GM12878 (cell line): ENCODE results near the gene LMAN2. TPM values are rescaled to one million over a fixed set of nuclear protein-coding genes. Genes with fewer than 3 reads are reported as not detected.

Experiments
- ATAC-seq: fragments of 200-7000 bp; cut with Tn5 transposase; 3 replicates; pipeline ENCODE4 v1.9.1; 2020; ENCODE audit warnings: mild to moderate bottlenecking, moderate library complexity
- BruUV-seq: library from RNA; stranded (reverse); fragments of 400-500 nt; replicated peaks from 2 replicates; lab custom pipeline; 2021; lab: Mats Ljungman, UMichigan
- CTCF ChIA-PET: fragments of 300-600 bp; sonication (Branson Sonifier 250); formaldehyde crosslinking; extraction: SDS; loops from one replicate; lab custom pipeline; 2021; ENCODE audit warnings: inconsistent platforms; lab: Yijun Ruan, JAX
- POLR2A ChIA-PET: fragments of 350-600 bp; formaldehyde crosslinking; extraction: SDS; loops from one replicate; lab custom pipeline; 2021; ENCODE audit warnings: inconsistent platforms; lab: Charles Lee
- RAD21 ChIA-PET: fragments of 300-600 bp; sonication (Branson Sonifier 250); formaldehyde crosslinking; loops from one replicate; lab custom pipeline; 2023; ENCODE audit warnings: antibody characterized with exemption; ENCODE audit not compliant: unreplicated experiment; lab: Charles Lee
- SMC1A ChIA-PET: fragments of 300-600 bp; sonication (Branson Sonifier 250); formaldehyde crosslinking; loops from one replicate; lab custom pipeline; 2023; ENCODE audit not compliant: unreplicated experiment, uncharacterized antibody; lab: Charles Lee
- DNase-seq: peaks from one replicate; pipeline ENCODE4 v3.0.0-alpha.2; 2011; ENCODE audit warnings: low read depth, low spot score
- FAIRE-seq: peaks from 3 replicates; lab custom pipeline; 2011; peaks lifted over from hg19 to GRCh38; lab: Jason Lieb, UNC
- H2AFZ ChIP-seq: 2 replicates; pipeline ENCODE4 v1.6.0; 2011; ENCODE audit warnings: low read depth, low read length, control low read depth; ENCODE audit not compliant: control insufficient read depth
- H3K27ac ChIP-seq: 2 replicates; pipeline ENCODE4 v1.5.1; 2011; ENCODE audit warnings: control low read depth; ENCODE audit not compliant: control insufficient read depth, insufficient read depth
- H3K27me3 ChIP-seq, 2 experiments: replicated peaks in 1 of 2; 2 replicates each; pipeline versions ENCODE4 v1.6.0 to v1.6.1; 2011; ENCODE audit warnings: low read length in 1 of 2; ENCODE audit not compliant: control insufficient read depth in 2 of 2, insufficient read depth in 2 of 2
- H3K36me3 ChIP-seq, 2 experiments: 2 replicates each; pipeline ENCODE4 v1.5.1; 2011; ENCODE audit warnings: low read length in 1 of 2; ENCODE audit not compliant: control insufficient read depth in 2 of 2, insufficient read depth in 2 of 2
- H3K4me1 ChIP-seq: 2 replicates; pipeline ENCODE4 v1.6.1; 2011; ENCODE audit warnings: mild to moderate bottlenecking, low read length, moderate library complexity, mixed read lengths; ENCODE audit not compliant: control insufficient read depth, insufficient read depth
- H3K4me2 ChIP-seq: 2 replicates; pipeline ENCODE4 v1.6.0; 2011; ENCODE audit warnings: control low read depth; ENCODE audit not compliant: control insufficient read depth, insufficient read depth
- H3K4me3 ChIP-seq: fragments of 200-600 bp; sonication (generic); 2 replicates; pipeline ENCODE4 v1.5.1; 2016
- H3K79me2 ChIP-seq: 2 replicates; pipeline ENCODE4 v1.6.0; 2011; ENCODE audit warnings: low read length; ENCODE audit not compliant: control insufficient read depth, insufficient read depth
- H3K9ac ChIP-seq: 2 replicates; pipeline ENCODE4 v1.8.0; 2011; ENCODE audit warnings: low read length, control low read depth, mixed read lengths; ENCODE audit not compliant: control insufficient read depth, insufficient read depth
- H3K9me3 ChIP-seq: replicated peaks from 3 replicates; pipeline ENCODE4 v1.5.1; 2011; ENCODE audit warnings: mild to moderate bottlenecking, low read length; ENCODE audit not compliant: control insufficient read depth, insufficient read depth
- H4K20me1 ChIP-seq: 2 replicates; pipeline ENCODE4 v1.6.0; 2011; ENCODE audit not compliant: control insufficient read depth, insufficient read depth
- BACH1 ChIP-seq: fragments of 450-650 bp; IDR thresholded peaks from 2 replicates; pipeline ENCODE4 v1.6.1; 2017; ENCODE audit warnings: mild to moderate bottlenecking, borderline replicate concordance
- CHD2 ChIP-seq: IDR thresholded peaks from 2 replicates; pipeline ENCODE4 v1.6.1; 2011; ENCODE audit warnings: low read depth, low read length, improper control_type of control experiment, borderline replicate concordance
- CREB1 ChIP-seq: IDR thresholded peaks from 2 replicates; pipeline ENCODE4 v1.6.1; 2012; ENCODE audit warnings: low read depth, mild to moderate bottlenecking, inconsistent platforms
- EZH2 ChIP-seq: IDR thresholded peaks from 2 replicates; pipeline ENCODE4 v1.6.1; 2012; ENCODE audit warnings: low read depth, mild to moderate bottlenecking, control low read depth, inconsistent platforms, low read length, borderline replicate concordance; ENCODE audit not compliant: control insufficient read depth
- FOXK2 ChIP-seq: fragments of 450-650 bp; IDR thresholded peaks from 2 replicates; pipeline ENCODE4 v1.6.1; 2017; ENCODE audit warnings: mild to moderate bottlenecking, moderate library complexity
- IKZF1 ChIP-seq: fragments of 450-650 bp; conservative IDR thresholded peaks from 2 replicates; pipeline ENCODE4 v1.6.1; 2017; ENCODE audit warnings: antibody characterized with exemption, mild to moderate bottlenecking
- KDM1A ChIP-seq: fragments of 200-600 bp; sonication (generic); IDR thresholded peaks from 2 replicates; pipeline ENCODE4 v1.6.1; 2016; ENCODE audit warnings: borderline replicate concordance
- NFYB ChIP-seq: IDR thresholded peaks from 2 replicates; pipeline ENCODE4 v1.6.1; 2011; ENCODE audit warnings: low read depth, mild to moderate bottlenecking, low read length, improper control_type of control experiment, moderate library complexity; ENCODE audit not compliant: insufficient read depth
- SMAD5 ChIP-seq: IDR thresholded peaks from 2 replicates; pipeline ENCODE4 v1.6.1; 2016; ENCODE audit warnings: antibody characterized with exemption, low read depth
- SRF ChIP-seq, 2 experiments: IDR thresholded peaks; 2 replicates each; pipeline ENCODE4 v1.6.1; 2011; ENCODE audit warnings: low read depth in 2 of 2, low read length in 2 of 2, mild to moderate bottlenecking in 1 of 2, moderate library complexity in 1 of 2
- ZNF384 ChIP-seq: IDR thresholded peaks from 2 replicates; pipeline ENCODE4 v1.6.1; 2012; ENCODE audit warnings: low read depth, mild to moderate bottlenecking, low read length, improper control_type of control experiment, borderline replicate concordance
- WGBS: methylation state at CpG from one replicate; pipeline ENCODE4 v1.1.6; 2016; ENCODE audit warnings: low lambda C conversion rate; ENCODE audit not compliant: insufficient replicate concordance, insufficient coverage; ENCODE audit errors: missing lambda C conversion rate; 5-methylcytosine and 5-hydroxymethylcytosine counted together
- in situ Hi-C: fragments of 300-500 bp; cut with MboI; formaldehyde crosslinking; loops from 9 replicates; pipeline ENCODE4 v1.14.3; 2018; ENCODE audit warnings: mixed read lengths
- intact Hi-C: fragments of 100-400 bp; cut with micrococcal nuclease; formaldehyde crosslinking; loops from one replicate; pipeline ENCODE4 v1.14.2; 2022; ENCODE audit not compliant: unreplicated experiment
- polyA plus RNA-seq, 11 experiments: library from polyadenylated mRNA; depleted of rRNA in 4 of 11; unstranded in 6 of 11; stranded (reverse) in 5 of 11; fragments of >200 nt; fragmentation: Nextera tagmentation in 4 of 11; fragmentation: Illumina TruSeq in 1 of 11; extraction: Ambion mirVana in 4 of 11; extraction: Trizol in 1 of 11; gene quantifications; 1 replicate in 1 of 11; 2 replicates in 10 of 11; pipeline versions ENCODE4 v1.2.1 to v1.2.3, GENCODE V29; 2011 to 2016; ENCODE audit warnings: inconsistent platforms in 2 of 11, missing spikeins in 2 of 11, low read depth in 1 of 11
- total RNA-seq, 4 experiments: library from RNA; depleted of rRNA in 3 of 4; stranded (reverse); fragments of >200 nt in 3 of 4; fragmentation: Illumina TruSeq in 1 of 4; extraction: Trizol in 1 of 4; gene quantifications; 2 replicates each; pipeline versions ENCODE4 v1.2.1 to v1.2.3, GENCODE V29; 2013 to 2021
- TF ChIP-seq, protein P1 (sequence below): fragments of 450-650 bp; formaldehyde crosslinking; IDR thresholded peaks from 2 replicates; pipeline ENCODE4 v1.4.0; 2022; ENCODE audit warnings: mild to moderate bottlenecking, moderate library complexity

Gene LMAN2
- total and polyA plus RNA-seq, 10 of the 15 experiments (the other 5 are each of a cell fraction or from before 2014, with no cell fraction given): 2.4 to 264 (median 147) TPM

DNA sequence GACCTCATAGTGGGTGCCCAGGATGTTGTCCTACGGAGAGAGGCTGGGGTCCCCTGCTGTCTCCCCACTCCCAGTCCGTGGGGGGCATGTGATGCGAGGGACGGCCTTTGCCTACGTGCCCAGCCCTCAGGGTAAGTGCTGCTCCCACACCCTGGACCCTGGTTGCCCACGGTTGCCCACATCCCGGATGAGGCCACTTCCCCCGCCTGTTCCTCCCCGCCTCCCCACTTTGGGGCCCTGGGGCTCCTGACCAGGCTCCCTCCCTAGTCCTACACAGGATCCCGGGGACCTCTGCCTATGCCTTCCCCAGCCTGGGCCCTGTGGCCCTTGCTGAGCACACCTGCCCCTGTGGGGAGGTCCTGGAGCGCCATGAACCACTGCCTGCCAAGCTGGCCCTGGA lies 34.3 kb upstream of the LMAN2 start:
- in situ Hi-C loops (loop anchor here (25.0 kb wide), 1 partner anchor 1348 kb away; no protein-coding TSS in a partner anchor), intact Hi-C loops (no loop called here)
- Histone ChIP-seq H3K36me3 (no peaks in the 10 kb centered on the region), H3K4me2 (no peak overlapping the region), H3K9me3 (no peaks in the 10 kb centered on the region), H3K27ac (no peak overlapping the region), H3K9ac (no peak overlapping the region), H3K79me2 (no peaks in the 10 kb centered on the region), H4K20me1 (no peaks in the 10 kb centered on the region), H3K27me3 (no peaks in the 10 kb centered on the region), H2AFZ (no peak overlapping the region), H3K4me1 (peaks cover 26% of the 10 kb centered on the region), H3K4me3 (no peak overlapping the region)
- FAIRE-seq (no peak), DNase-seq (no peak), ATAC-seq (no peak)
- 38% methylated on average over 11 of the region's 11 CpGs for WGBS
- RAD21 ChIA-PET: no interaction called here
- SMC1A ChIA-PET: no interaction called here
- POLR2A ChIA-PET: interaction anchor here (1.4 kb wide), 1 partner anchor 26 kb away, joined by 3 read pairs; no protein-coding TSS in a partner anchor
- no peak for TF ChIP-seq CHD2
- CTCF ChIA-PET: interaction anchor here (1.0 to 1.9 kb wide), 2 partner anchors 8 to 92 kb away, joined by 3 to 6 read pairs; no protein-coding TSS in a partner anchor
- no TSS peak for BruUV-seq

DNA sequence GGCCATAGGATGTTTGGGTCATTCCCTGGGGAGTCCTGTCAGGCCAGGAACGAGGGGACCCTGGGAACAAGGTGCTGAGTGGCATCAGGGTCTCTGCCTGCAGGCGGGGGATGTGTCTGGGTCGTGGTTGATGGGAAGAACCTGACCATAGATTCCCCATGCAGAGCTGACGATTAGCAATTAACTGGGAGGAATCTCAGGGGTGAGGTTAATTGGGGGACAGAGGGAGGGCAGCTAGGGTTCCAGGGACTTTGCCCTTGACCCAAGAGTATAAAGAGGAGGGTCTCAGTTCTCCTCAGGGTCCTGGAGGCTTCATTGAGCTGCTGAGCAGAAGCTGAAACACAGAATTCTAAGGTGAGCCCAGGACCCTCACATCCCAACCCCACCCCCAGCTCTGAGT lies 32.7 kb upstream of the LMAN2 start, which contains the start of gene SLC34A1:
Gene SLC34A1, plus strand, starts transcription at position 301 of the 400 bp plus-strand sequence. CDS start 1,308 bp downstream, outside the sequence.
- POLR2A ChIA-PET: interaction anchor here (0.8 kb wide), 1 partner anchor 28 kb away, joined by 3 read pairs; no protein-coding TSS in a partner anchor
- no peak for TF ChIP-seq SMAD5
- TF ChIP-seq CREB1: no peak
- TF ChIP-seq KDM1A: no peak
- no peak for TF ChIP-seq BACH1
- TF ChIP-seq, protein P1, sequence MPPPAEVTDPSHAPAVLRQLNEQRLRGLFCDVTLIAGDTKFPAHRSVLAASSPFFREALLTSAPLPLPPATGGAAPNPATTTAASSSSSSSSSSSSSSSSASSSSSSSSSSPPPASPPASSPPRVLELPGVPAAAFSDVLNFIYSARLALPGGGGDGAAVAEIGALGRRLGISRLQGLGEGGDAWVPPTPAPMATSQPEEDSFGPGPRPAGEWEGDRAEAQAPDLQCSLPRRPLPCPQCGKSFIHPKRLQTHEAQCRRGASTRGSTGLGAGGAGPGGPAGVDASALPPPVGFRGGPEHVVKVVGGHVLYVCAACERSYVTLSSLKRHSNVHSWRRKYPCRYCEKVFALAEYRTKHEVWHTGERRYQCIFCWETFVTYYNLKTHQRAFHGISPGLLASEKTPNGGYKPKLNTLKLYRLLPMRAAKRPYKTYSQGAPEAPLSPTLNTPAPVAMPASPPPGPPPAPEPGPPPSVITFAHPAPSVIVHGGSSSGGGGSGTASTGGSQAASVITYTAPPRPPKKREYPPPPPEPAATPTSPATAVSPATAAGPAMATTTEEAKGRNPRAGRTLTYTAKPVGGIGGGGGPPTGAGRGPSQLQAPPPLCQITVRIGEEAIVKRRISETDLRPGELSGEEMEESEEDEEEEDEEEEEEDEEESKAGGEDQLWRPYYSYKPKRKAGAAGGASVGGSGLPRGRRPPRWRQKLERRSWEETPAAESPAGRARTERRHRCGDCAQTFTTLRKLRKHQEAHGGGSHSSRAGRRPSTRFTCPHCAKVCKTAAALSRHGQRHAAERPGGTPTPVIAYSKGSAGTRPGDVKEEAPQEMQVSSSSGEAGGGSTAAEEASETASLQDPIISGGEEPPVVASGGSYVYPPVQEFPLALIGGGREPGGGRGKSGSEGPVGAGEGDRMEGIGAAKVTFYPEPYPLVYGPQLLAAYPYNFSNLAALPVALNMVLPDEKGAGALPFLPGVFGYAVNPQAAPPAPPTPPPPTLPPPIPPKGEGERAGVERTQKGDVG (CRISPR knock-in tag): no peak
- TF ChIP-seq EZH2: no peak
- TF ChIP-seq IKZF1: no peak
- no peak for TF ChIP-seq NFYB
- no peak for TF ChIP-seq SRF (IDR thresholded peaks at IDR 0.05; ENCODE audit: low read depth in 2 of 2, low read length in 2 of 2)
- no peak for TF ChIP-seq ZNF384
- TF ChIP-seq FOXK2: no peak

More for the DNA sequence above, 32.7 kb upstream of the LMAN2 start, which contains the start of gene SLC34A1:
- in situ Hi-C loops: loop anchor here (25.0 kb wide), 1 partner anchor 1347 kb away; no protein-coding TSS in a partner anchor
- Histone ChIP-seq H3K9ac (no peak within 1 kb of the TSS), H3K36me3 (no peaks in the 10 kb centered on the region), H3K27me3 (no peaks in the 10 kb centered on the region), H2AFZ (no peak within 1 kb of the TSS), H4K20me1 (no peaks in the 10 kb centered on the region), H3K79me2 (no peaks in the 10 kb centered on the region), H3K4me3 (no peak within 1 kb of the TSS), H3K27ac (no peak within 1 kb of the TSS), H3K4me2 (no peak within 1 kb of the TSS), H3K4me1 (peaks cover 17% of the 10 kb centered on the region), H3K9me3 (no peaks in the 10 kb centered on the region)
- no peak for DNase-seq
- ChIA-PET CTCF (interaction anchor here (0.6 to 2.5 kb wide), 6 partner anchors 9 to 848 kb away, joined by 3 to 22 read pairs (median 4); no protein-coding TSS in a partner anchor), SMC1A (interaction anchor here (1.3 kb wide), 1 partner anchor 13 kb away, joined by 4 read pairs; no protein-coding TSS in a partner anchor), RAD21 (interaction anchor here (0.6 to 0.8 kb wide), 2 partner anchors 68 to 266 kb away, joined by 3 read pairs; no protein-coding TSS in a partner anchor)
- FAIRE-seq: no peak
- BruUV-seq: no TSS peak
- no peak for ATAC-seq
- intact Hi-C loops: no loop called here
- WGBS: 23% methylated on average over 4 of the region's 4 CpGs
